AG04449 (cell line): Measurements from ENCODE around the gene RRP8.
A peak's percentile ranks its signal among the peaks of the same experiment; 100 is the strongest.

ENCODE experiments used
- CTCF ChIA-PET: fragments of 350-600 bp; formaldehyde crosslinking; extraction: SDS; loops from one replicate; lab custom pipeline; 2021; ENCODE audit warnings: antibody characterized with exemption; lab: Yijun Ruan, JAX
- POLR2A ChIA-PET: fragments of 400-600, 350-600 bp; formaldehyde crosslinking; extraction: SDS; loops from one replicate; lab custom pipeline; 2020; ENCODE audit warnings: antibody characterized with exemption, inconsistent platforms; lab: Yijun Ruan, JAX
- DNase-seq: peaks from one replicate; pipeline ENCODE4 v3.0.0-alpha.2; 2010; ENCODE audit warnings: low read depth, low spot score
- H3K4me3 ChIP-seq: 2 replicates; pipeline ENCODE4 v1.5.1; 2011; ENCODE audit warnings: low read depth, mild to moderate bottlenecking, control low read depth, low read length
- CTCF ChIP-seq: IDR thresholded peaks from one replicate; pipeline ENCODE4 v1.5.1; 2011; ENCODE audit warnings: mild to moderate bottlenecking, moderate library complexity, low read length, control low read depth, inconsistent platforms; ENCODE audit not compliant: insufficient read depth; ENCODE audit errors: missing control alignments

RRP8 gene

GRCh38 chr11:6604081-6604626 lies 738 bp upstream of the RRP8 start:
- CTCF ChIA-PET, result interaction anchor here (0.9 to 4.4 kb wide), 16 partner anchors 9 to 241 kb away, joined by 3 to 19 read pairs (median 4); partner anchors contain the start of genes MRPL17 and TPP1
- DNase-seq, result no peak
- TF ChIP-seq CTCF, result peak; percentile 32
- POLR2A ChIA-PET, result interaction anchor here (0.7 to 1.0 kb wide), 5 partner anchors 13 to 123 kb away, joined by 3 to 4 read pairs (median 3); partner anchors contain the start of genes ARFIP2, TIMM10B and TPP1
- H3K4me3 ChIP-seq, result peak overlapping the region; percentile 97

- no peak for DNase-seq
- TF ChIP-seq CTCF, result no peak
- POLR2A ChIA-PET, result interaction anchor here (1.1 to 1.2 kb wide), 2 partner anchors 10 to 121 kb away, joined by 4 read pairs; partner anchors contain the start of genes ARFIP2, TAF10 and TIMM10B
- CTCF ChIA-PET, result interaction anchor here (0.7 to 1.3 kb wide), 6 partner anchors 10 to 80 kb away, joined by 3 to 5 read pairs (median 3); no protein-coding TSS in a partner anchor
- peak overlapping the region; percentile 97 for H3K4me3 ChIP-seq
Measured at GRCh38 chr11:6602096-6602940, 1.1 kb downstream of the RRP8 start.

GRCh38 chr11:6601041-6601461 lies 2.4 kb downstream of the RRP8 start:
- no peak overlapping the region for H3K4me3 ChIP-seq
- TF ChIP-seq CTCF, result no peak
- ChIA-PET POLR2A (no interaction called here), CTCF (no interaction called here)
- DNase-seq, result no peak

GRCh38 chr11:6599881-6600390 lies 3.5 kb downstream of the RRP8 start:
- DNase-seq, result no peak
- TF ChIP-seq CTCF, result no peak
- ChIA-PET CTCF (interaction anchor here (0.8 to 1.6 kb wide), 2 partner anchors 59 to 67 kb away, joined by 3 to 4 read pairs; no protein-coding TSS in a partner anchor), POLR2A (no interaction called here)
- H3K4me3 ChIP-seq, result no peak overlapping the region

- ChIA-PET CTCF (interaction anchor here (1.1 to 1.6 kb wide), 2 partner anchors 66 to 75 kb away, joined by 3 to 4 read pairs; no protein-coding TSS in a partner anchor), POLR2A (no interaction called here)
- H3K4me3 ChIP-seq, result no peak overlapping the region
- no peak for TF ChIP-seq CTCF
- no peak for DNase-seq
Measured at GRCh38 chr11:6599449-6599848, 4.0 kb downstream of the RRP8 start.
